Spleen (tissue), 7 donors: Measurements from ENCODE around the gene NTRK2.

Experiments used
- POLR2A ChIP-seq, 3 donors: fragments of 450-650 bp; IDR thresholded peaks; one replicate each; pipeline ENCODE4 v1.5.1; 2017; ENCODE audit warnings: antibody characterized with exemption in 3 of 3, mild to moderate bottlenecking in 1 of 3
- TF ChIP-seq, protein P1 (sequence below), 11 experiments: fragments of 200-600 bp in 7 of 11; fragments of 450-650 bp in 4 of 11; sonication (generic) in 4 of 11; IDR thresholded peaks in 8 of 11; conservative IDR thresholded peaks in 3 of 11; 1 replicate in 7 of 11; 2 replicates in 4 of 11; pipeline versions ENCODE4 v1.4.0 to v1.8.0; 2016 to 2021; ENCODE audit warnings: antibody characterized with exemption in 11 of 11, inconsistent platforms in 4 of 11, mild to moderate bottlenecking in 1 of 11
- donor health status: DM: no; HTN: no; CAD: no; lungs with moderate emphysema.
- donor health status: DM: no; HTN: no; CAD: no.
- donor health status: DM: no; HTN: no; CAD: no.

DNA sequence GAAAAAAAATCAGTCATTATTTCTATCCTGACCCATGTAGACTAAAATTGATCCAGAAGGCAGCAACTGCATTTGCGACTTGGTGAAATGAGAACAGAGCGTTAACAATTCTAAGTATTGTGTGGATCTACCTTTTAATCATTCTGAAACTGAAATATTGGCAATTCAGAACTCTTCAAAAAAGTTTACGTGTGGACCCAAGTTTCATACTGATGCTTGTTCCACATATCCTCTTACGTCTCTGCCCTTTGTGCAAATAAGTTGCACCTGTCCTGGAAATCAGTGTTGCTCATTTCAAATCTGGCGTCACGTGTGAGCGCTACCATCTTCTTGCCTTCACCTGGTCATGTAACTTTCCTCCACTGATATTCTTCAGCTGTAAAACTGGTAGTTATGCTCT is 74.7 kb downstream of the NTRK2 start:
- TF ChIP-seq, protein P1, sequence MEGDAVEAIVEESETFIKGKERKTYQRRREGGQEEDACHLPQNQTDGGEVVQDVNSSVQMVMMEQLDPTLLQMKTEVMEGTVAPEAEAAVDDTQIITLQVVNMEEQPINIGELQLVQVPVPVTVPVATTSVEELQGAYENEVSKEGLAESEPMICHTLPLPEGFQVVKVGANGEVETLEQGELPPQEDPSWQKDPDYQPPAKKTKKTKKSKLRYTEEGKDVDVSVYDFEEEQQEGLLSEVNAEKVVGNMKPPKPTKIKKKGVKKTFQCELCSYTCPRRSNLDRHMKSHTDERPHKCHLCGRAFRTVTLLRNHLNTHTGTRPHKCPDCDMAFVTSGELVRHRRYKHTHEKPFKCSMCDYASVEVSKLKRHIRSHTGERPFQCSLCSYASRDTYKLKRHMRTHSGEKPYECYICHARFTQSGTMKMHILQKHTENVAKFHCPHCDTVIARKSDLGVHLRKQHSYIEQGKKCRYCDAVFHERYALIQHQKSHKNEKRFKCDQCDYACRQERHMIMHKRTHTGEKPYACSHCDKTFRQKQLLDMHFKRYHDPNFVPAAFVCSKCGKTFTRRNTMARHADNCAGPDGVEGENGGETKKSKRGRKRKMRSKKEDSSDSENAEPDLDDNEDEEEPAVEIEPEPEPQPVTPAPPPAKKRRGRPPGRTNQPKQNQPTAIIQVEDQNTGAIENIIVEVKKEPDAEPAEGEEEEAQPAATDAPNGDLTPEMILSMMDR (IDR thresholded peaks at IDR 0.05 in 8 of 11, conservative IDR thresholded peaks at IDR 0.05 in 3 of 11) = no peak
- TF ChIP-seq POLR2A (IDR thresholded peaks at IDR 0.05) = no peak
